ENCODE data around the gene KRT84.

KRT84 gene

DNA sequence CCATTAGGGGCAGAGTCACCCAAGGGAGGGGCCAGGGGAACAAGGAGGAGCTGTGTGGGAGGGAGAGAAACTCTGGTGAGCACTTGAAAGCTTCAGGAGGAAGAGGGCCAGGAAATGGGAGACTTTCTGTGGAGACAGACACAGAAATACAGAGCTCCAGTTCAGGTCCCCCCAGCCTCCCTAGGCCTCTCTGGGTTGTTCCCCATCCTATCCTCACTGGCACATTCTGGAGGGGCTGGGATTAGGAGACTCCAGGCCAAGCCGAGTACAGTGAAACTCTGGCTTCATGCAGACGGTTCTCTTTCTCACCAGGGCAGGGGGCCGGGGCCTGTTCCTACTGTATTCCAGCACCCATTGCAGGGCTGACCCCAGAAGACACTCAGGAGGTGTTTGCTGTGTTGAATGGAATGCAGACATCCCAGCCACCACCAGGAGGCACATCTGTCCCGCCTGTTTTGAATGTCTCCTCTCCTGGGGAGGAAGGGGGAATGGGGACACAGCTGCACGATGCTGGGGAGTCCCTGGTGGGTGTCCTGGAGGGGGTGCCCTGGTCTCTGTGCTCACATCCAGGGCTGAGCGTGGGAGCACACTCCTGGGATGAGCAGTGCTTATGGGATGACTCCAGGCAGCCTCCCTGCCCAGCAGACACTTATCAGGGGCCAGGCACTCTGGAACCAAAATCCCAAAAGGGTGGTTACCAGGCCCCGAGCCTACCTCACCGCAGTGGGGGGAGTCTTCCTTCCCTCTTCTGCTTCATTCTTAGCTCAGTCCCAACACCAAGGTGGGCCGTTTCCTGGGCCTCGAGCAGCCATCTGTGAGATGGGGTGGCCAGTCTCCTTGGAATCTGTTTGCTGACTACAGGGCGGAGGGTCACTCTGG lies 5.5 kb upstream of the KRT84 start:
- no peak overlapping the region for H2AFZ ChIP-seq (ENCODE audit: low read length)
- H3K4me2 ChIP-seq (ENCODE audit: low read depth, low read length, poor library complexity, severe bottlenecking): no peak overlapping the region
- no peaks in the 10 kb centered on the region for H3K36me3 ChIP-seq (ENCODE audit: insufficient read depth, low read length)

DNA sequence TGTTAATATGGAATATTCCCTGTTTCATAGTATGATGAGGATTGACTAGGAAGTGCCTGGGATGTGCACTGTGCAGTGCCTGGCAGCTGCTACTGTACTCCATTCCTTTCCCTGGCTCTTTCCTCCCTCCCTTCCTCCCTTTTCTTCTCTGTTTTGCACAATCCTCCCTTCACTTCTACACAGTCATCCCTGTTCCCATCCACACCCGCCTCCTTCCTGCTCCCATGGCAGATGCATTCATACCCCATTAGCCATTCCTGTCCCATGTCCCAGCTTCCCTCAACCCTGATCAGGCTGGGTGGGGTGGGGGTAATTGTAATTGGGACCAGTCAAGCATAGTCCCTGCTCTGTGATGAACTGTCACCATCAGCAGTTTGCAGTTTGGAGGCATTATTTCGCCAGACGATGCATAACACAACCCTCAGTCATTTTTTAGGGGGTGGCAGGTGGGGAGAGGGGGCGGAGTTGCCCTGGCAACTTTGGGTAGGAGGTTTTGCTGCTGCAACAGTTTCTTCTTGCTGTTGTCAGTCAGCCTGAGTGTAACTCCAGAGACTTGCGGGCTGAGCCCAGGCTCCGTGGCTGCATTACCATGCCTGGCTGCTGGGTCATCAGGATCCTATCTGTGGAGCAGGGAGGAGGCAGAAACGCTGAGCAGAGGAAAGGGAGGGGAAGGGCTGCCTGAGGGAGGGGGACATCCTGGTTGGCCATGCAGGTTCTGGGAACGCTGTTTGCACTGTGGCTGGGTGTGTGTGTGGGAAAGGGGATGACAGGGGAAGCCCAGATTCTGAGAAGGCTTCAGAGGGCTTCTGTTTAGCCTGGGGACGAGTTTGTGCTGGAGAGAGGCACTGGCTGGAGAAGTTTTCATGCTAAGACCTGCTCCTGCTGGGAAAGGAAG lies 4.1 kb upstream of the KRT84 start:
- H3K36me3 ChIP-seq (ENCODE audit: insufficient read depth, low read length): no peaks in the 10 kb centered on the region
- H3K9ac ChIP-seq (ENCODE audit: low read depth, low read length, poor library complexity, severe bottlenecking): no peak overlapping the region
- no peak overlapping the region for H2AFZ ChIP-seq (ENCODE audit: low read length)
- no peak overlapping the region for H3K4me3 ChIP-seq (ENCODE audit: low read length, poor library complexity, severe bottlenecking)
- TF ChIP-seq, protein P1, sequence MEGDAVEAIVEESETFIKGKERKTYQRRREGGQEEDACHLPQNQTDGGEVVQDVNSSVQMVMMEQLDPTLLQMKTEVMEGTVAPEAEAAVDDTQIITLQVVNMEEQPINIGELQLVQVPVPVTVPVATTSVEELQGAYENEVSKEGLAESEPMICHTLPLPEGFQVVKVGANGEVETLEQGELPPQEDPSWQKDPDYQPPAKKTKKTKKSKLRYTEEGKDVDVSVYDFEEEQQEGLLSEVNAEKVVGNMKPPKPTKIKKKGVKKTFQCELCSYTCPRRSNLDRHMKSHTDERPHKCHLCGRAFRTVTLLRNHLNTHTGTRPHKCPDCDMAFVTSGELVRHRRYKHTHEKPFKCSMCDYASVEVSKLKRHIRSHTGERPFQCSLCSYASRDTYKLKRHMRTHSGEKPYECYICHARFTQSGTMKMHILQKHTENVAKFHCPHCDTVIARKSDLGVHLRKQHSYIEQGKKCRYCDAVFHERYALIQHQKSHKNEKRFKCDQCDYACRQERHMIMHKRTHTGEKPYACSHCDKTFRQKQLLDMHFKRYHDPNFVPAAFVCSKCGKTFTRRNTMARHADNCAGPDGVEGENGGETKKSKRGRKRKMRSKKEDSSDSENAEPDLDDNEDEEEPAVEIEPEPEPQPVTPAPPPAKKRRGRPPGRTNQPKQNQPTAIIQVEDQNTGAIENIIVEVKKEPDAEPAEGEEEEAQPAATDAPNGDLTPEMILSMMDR (conservative IDR thresholded peaks at IDR 0.05; ENCODE audit: low read length): no peak
- TF ChIP-seq EZH2phosphoT487 (IDR thresholded peaks at IDR 0.05; ENCODE audit: borderline replicate concordance): no peak
- no peaks in the 10 kb centered on the region for H3K27me3 ChIP-seq (ENCODE audit: insufficient read depth, low read length, poor library complexity, severe bottlenecking)
- H3K4me1 ChIP-seq (ENCODE audit: insufficient read depth, low read length, poor library complexity, severe bottlenecking): no peaks in the 10 kb centered on the region
- H3F3A ChIP-seq (ENCODE audit: low read depth): no peaks in the 10 kb centered on the region
- H3K79me2 ChIP-seq (ENCODE audit: insufficient read depth, low read length): no peaks in the 10 kb centered on the region
- H3K9me3 ChIP-seq (ENCODE audit: insufficient read depth, low read depth, low read length): no peaks in the 10 kb centered on the region
- no peaks in the 10 kb centered on the region for H3K9me2 ChIP-seq (replicated peaks; ENCODE audit: low read depth, low read length)
- no peak overlapping the region for H3K4me2 ChIP-seq (ENCODE audit: low read depth, low read length, poor library complexity, severe bottlenecking)
- H4K20me1 ChIP-seq (ENCODE audit: insufficient read depth, low read length, poor library complexity, severe bottlenecking): no peaks in the 10 kb centered on the region

More for the DNA sequence above, 5.5 kb upstream of the KRT84 start:
- Histone ChIP-seq H3K9ac (ENCODE audit: low read depth, low read length, poor library complexity, severe bottlenecking) (no peak overlapping the region), H3K4me1 (ENCODE audit: insufficient read depth, low read length, poor library complexity, severe bottlenecking) (no peaks in the 10 kb centered on the region), H3K9me2 (replicated peaks; ENCODE audit: low read depth, low read length) (no peaks in the 10 kb centered on the region), H3K27me3 (ENCODE audit: insufficient read depth, low read length, poor library complexity, severe bottlenecking) (no peaks in the 10 kb centered on the region), H3K79me2 (ENCODE audit: insufficient read depth, low read length) (no peaks in the 10 kb centered on the region), H3K4me3 (ENCODE audit: low read length, poor library complexity, severe bottlenecking) (no peak overlapping the region), H4K20me1 (ENCODE audit: insufficient read depth, low read length, poor library complexity, severe bottlenecking) (no peaks in the 10 kb centered on the region), H3K9me3 (ENCODE audit: insufficient read depth, low read depth, low read length) (no peaks in the 10 kb centered on the region), H3F3A (ENCODE audit: low read depth) (no peaks in the 10 kb centered on the region)
- TF ChIP-seq, protein P1 (conservative IDR thresholded peaks at IDR 0.05; ENCODE audit: low read length): peak; percentile 71
- TF ChIP-seq EZH2phosphoT487 (IDR thresholded peaks at IDR 0.05; ENCODE audit: borderline replicate concordance): no peak

DNA sequence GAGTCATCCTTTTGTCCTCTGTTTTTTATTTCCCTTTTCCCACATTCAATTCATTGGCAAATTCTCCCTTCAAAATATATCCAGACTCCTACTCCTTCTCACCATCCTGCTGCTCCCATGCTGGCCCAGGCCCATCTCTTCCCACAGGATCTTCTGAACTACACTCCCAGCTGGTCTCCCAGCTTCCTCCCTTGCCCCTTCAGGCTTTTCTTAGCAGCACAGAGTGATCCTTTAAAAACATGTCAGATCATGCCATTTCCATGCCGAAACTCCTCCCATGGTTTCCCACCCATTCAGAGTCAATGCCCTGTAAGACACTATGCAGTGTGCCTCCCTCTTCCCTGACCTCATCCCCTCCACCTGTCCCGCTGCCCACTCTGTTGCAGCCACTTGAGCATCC lies 2.4 kb upstream of the KRT84 start:
- Histone ChIP-seq H3K27me3 (ENCODE audit: insufficient read depth, low read length, poor library complexity, severe bottlenecking) (no peaks in the 10 kb centered on the region), H3K9ac (ENCODE audit: low read depth, low read length, poor library complexity, severe bottlenecking) (no peak overlapping the region)

More for the DNA sequence above, 2.4 kb upstream of the KRT84 start:
- Histone ChIP-seq H3K4me2 (ENCODE audit: low read depth, low read length, poor library complexity, severe bottlenecking) (no peak overlapping the region), H3K9me3 (ENCODE audit: insufficient read depth, low read depth, low read length) (no peaks in the 10 kb centered on the region), H3K4me1 (ENCODE audit: insufficient read depth, low read length, poor library complexity, severe bottlenecking) (peaks cover under 1% of the 10 kb centered on the region), H2AFZ (ENCODE audit: low read length) (no peak overlapping the region), H3K79me2 (ENCODE audit: insufficient read depth, low read length) (no peaks in the 10 kb centered on the region), H3K36me3 (ENCODE audit: insufficient read depth, low read length) (no peaks in the 10 kb centered on the region), H3F3A (ENCODE audit: low read depth) (no peaks in the 10 kb centered on the region), H3K9me2 (replicated peaks; ENCODE audit: low read depth, low read length) (no peaks in the 10 kb centered on the region), H3K4me3 (ENCODE audit: low read length, poor library complexity, severe bottlenecking) (no peak overlapping the region), H4K20me1 (ENCODE audit: insufficient read depth, low read length, poor library complexity, severe bottlenecking) (no peaks in the 10 kb centered on the region)
- no peak for TF ChIP-seq EZH2phosphoT487 (IDR thresholded peaks at IDR 0.05; ENCODE audit: borderline replicate concordance)
- TF ChIP-seq, protein P1 (conservative IDR thresholded peaks at IDR 0.05; ENCODE audit: low read length): no peak
